Tibial nerve (tissue), 4 donors: ENCODE results near the gene EPHA6. TPM values are rescaled to one million over a fixed set of nuclear protein-coding genes. Genes with fewer than 3 reads are reported as not detected.

ENCODE experiments used
- DNase-seq, 2 donors: peaks; one replicate each; pipeline ENCODE4 v3.0.0-alpha.2; 2019; ENCODE audit warnings: low spot score in 2 of 2
- H3K27ac ChIP-seq, 4 donors: fragments of 200-600 bp; sonication (generic) in 3 of 4; one replicate each; pipeline ENCODE4 v1.5.1; 2017 to 2019; ENCODE audit warnings: mild to moderate bottlenecking in 1 of 4
- H3K27me3 ChIP-seq, 2 donors: fragments of 200-600 bp; sonication (generic) in 1 of 2; one replicate each; pipeline versions ENCODE4 v1.5.1 to v1.6.0; 2017 to 2019
- H3K36me3 ChIP-seq, 3 donors: fragments of 200-600 bp; sonication (generic); one replicate each; pipeline ENCODE4 v1.5.1; 2018 to 2019
- H3K4me1 ChIP-seq, 4 donors: fragments of 200-600 bp; sonication (generic) in 3 of 4; one replicate each; pipeline ENCODE4 v1.5.1; 2017 to 2019
- H3K4me3 ChIP-seq, 4 donors: fragments of 200-600 bp; sonication (generic) in 3 of 4; one replicate each; pipeline ENCODE4 v1.5.1; 2017 to 2019; ENCODE audit warnings: mild to moderate bottlenecking in 1 of 4, moderate library complexity in 1 of 4
- H3K9me3 ChIP-seq, 4 donors: fragments of 200-600 bp; sonication (generic) in 3 of 4; one replicate each; pipeline ENCODE4 v1.5.1; 2017 to 2019
- EP300 ChIP-seq, 2 donors: sonication (generic); formaldehyde crosslinking; IDR thresholded peaks; one replicate each; pipeline ENCODE4 v1.6.1; 2017; ENCODE audit warnings: antibody characterized with exemption in 2 of 2, mild to moderate bottlenecking in 1 of 2
- POLR2A ChIP-seq, 2 donors: fragments of 450-650 bp; IDR thresholded peaks; one replicate each; pipeline ENCODE4 v1.6.1; 2017; ENCODE audit warnings: antibody characterized with exemption in 2 of 2, mild to moderate bottlenecking in 2 of 2, moderate library complexity in 2 of 2
- WGBS, 2 donors: methylation state at CpG; one replicate each; pipeline ENCODE4 v1.1.5; 2018; 5-methylcytosine and 5-hydroxymethylcytosine counted together
- total RNA-seq, 4 donors: library from RNA; depleted of rRNA; stranded (reverse); fragments of >200 nt; gene quantifications; one replicate each; pipeline ENCODE4 v1.1.0, GENCODE V29; 2016
- TF ChIP-seq, protein P1 (sequence below), 5 experiments: fragments of 200-600 bp in 3 of 5; fragments of 450-650 bp in 2 of 5; sonication (generic) in 3 of 5; IDR thresholded peaks; one replicate each; pipeline ENCODE4 v1.5.1; 2016 to 2019; ENCODE audit warnings: antibody characterized with exemption in 5 of 5, mild to moderate bottlenecking in 3 of 5, moderate library complexity in 2 of 5

Gene EPHA6
- total RNA-seq, 4 donors from 2014 or later, result 0.30 to 1.3 (median 0.61) TPM

DNA sequence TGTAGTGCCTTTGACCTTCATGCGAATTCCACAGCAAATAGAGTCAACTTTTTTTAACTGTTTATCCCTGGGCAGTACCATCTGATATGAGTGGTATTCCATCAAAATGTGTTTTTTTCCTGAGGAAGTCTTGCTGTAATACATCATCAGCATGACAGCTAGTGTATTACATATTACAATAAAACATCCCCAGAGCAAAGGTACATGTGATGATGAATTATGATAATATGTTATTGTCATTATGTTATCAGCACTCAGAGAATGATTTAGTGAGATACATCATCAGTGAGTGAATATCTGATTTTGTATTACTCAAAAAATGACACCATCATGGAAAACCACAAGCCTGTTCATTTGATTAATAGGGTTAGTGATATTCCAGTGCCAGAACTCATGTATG is 880.5 kb downstream of the EPHA6 start:
- H3K36me3 ChIP-seq, result no peaks in the 10 kb centered on the region
- no peaks in the 10 kb centered on the region for H3K9me3 ChIP-seq
- 86 to 92% methylated on average over 1 of the region's 1 CpG for WGBS, 2 donors
- no peak for TF ChIP-seq EP300 (IDR thresholded peaks at IDR 0.05)
- TF ChIP-seq, protein P1, sequence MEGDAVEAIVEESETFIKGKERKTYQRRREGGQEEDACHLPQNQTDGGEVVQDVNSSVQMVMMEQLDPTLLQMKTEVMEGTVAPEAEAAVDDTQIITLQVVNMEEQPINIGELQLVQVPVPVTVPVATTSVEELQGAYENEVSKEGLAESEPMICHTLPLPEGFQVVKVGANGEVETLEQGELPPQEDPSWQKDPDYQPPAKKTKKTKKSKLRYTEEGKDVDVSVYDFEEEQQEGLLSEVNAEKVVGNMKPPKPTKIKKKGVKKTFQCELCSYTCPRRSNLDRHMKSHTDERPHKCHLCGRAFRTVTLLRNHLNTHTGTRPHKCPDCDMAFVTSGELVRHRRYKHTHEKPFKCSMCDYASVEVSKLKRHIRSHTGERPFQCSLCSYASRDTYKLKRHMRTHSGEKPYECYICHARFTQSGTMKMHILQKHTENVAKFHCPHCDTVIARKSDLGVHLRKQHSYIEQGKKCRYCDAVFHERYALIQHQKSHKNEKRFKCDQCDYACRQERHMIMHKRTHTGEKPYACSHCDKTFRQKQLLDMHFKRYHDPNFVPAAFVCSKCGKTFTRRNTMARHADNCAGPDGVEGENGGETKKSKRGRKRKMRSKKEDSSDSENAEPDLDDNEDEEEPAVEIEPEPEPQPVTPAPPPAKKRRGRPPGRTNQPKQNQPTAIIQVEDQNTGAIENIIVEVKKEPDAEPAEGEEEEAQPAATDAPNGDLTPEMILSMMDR (IDR thresholded peaks at IDR 0.05), result no peak
- no peak for TF ChIP-seq POLR2A (IDR thresholded peaks at IDR 0.05)
- no peak overlapping the region for H3K4me3 ChIP-seq
- no peaks in the 10 kb centered on the region for H3K4me1 ChIP-seq
- no peak overlapping the region for H3K27ac ChIP-seq
- no peak for DNase-seq
- H3K27me3 ChIP-seq, result no peaks in the 10 kb centered on the region

DNA sequence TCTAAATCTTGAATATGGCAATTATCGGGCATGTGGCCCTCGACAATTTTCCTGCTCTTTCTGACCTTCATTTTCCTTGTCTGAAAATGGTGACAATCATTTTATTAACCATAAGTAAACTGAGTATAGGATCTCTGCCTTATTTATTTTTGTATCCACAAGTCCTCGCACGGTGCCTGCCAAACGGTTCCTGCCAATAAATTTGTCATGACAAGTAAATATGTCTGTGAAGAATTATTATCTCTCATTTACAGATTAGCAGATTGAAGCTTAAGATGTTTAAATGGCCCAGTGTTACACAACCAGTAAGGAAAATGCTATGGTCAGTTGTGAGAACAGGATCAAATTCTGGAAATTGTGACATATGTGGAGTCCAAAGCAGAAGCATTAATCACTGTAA is 884.3 kb downstream of the EPHA6 start:
- H3K4me1 ChIP-seq, result no peaks in the 10 kb centered on the region
- WGBS, 2 donors, result 44 to 54% methylated on average over 5 of the region's 5 CpGs
- no peak overlapping the region for H3K27ac ChIP-seq
- H3K36me3 ChIP-seq, result no peaks in the 10 kb centered on the region
- no peak overlapping the region for H3K4me3 ChIP-seq
- TF ChIP-seq, protein P1 (IDR thresholded peaks at IDR 0.05), result no peak
- TF ChIP-seq POLR2A (IDR thresholded peaks at IDR 0.05) (no peak), EP300 (IDR thresholded peaks at IDR 0.05) (no peak)
- H3K27me3 ChIP-seq, result no peaks in the 10 kb centered on the region
- no peak for DNase-seq
- no peaks in the 10 kb centered on the region for H3K9me3 ChIP-seq

DNA sequence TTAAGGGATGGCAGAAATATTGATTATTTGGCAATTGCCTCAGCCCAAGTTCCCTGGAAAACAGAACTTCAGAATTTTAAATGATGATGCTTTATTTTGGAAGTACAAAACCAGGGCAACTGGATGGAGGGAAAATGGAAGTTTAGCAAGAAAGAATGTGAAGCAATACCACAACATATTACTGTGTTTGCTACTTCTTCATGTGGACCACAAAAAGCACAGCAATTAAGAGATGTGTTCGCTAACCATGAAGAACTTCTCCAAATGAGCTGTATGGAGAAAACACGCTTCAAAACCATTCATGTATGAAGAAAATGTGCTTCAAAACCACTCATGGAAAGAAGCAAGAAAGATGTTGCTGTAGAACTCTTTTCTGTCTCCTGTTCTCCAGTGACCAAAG is 885.5 kb downstream of the EPHA6 start:
- 97 to 100% methylated on average over 2 of the region's 2 CpGs for WGBS, 2 donors
- Histone ChIP-seq H3K27ac (no peak overlapping the region), H3K27me3 (no peaks in the 10 kb centered on the region), H3K9me3 (no peaks in the 10 kb centered on the region), H3K36me3 (no peaks in the 10 kb centered on the region), H3K4me3 (no peak overlapping the region), H3K4me1 (no peaks in the 10 kb centered on the region)
- TF ChIP-seq EP300 (IDR thresholded peaks at IDR 0.05) (no peak), POLR2A (IDR thresholded peaks at IDR 0.05) (no peak)
- TF ChIP-seq, protein P1 (IDR thresholded peaks at IDR 0.05), result no peak
- DNase-seq, result no peak

DNA sequence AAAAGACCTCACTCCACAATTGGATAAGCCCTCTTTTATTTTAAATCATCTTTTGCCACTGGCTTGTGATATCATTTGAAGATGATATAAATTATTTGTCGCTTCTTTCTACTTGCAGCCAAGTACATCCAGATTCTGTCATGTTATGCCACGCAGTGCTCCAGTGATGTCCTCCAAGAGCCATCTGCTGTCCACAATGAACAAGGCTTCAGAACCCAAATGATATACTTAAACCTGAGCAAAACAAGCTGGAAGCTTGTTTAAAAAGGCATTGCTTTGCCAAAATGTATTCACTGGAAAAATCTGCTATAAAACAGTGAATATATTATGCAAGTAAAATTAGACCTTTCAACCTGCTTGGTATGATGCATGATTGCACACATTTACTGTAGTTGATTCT is 891.4 kb downstream of the EPHA6 start:
- no peaks in the 10 kb centered on the region for H3K36me3 ChIP-seq
- no peak overlapping the region for H3K4me3 ChIP-seq
- no peaks in the 10 kb centered on the region for H3K4me1 ChIP-seq
- no peaks in the 10 kb centered on the region for H3K9me3 ChIP-seq
- DNase-seq, result no peak
- no peaks in the 10 kb centered on the region for H3K27me3 ChIP-seq
- no peak overlapping the region for H3K27ac ChIP-seq
- TF ChIP-seq EP300 (IDR thresholded peaks at IDR 0.05), result no peak
- TF ChIP-seq, protein P1 (IDR thresholded peaks at IDR 0.05), result no peak
- 80 to 89% methylated on average over 2 of the region's 2 CpGs for WGBS, 2 donors

DNA sequence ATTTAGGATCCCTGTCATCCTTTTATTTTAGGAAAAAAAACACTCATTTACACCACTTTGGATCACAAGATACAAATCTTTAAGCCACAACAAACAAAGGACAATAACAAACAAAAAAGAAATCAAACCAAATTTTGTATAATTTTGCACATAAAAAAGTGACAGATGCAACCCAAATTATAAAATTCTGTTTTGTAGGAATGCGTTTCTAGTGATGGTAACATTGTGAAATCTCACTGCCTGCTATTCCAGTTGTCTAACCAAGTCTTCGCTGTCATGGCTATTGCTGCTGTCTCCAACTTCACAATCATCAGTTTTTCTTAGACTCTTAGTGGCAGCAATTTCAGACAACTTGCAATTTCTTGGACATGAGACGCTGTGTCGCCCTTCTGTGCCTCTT is 891.8 kb downstream of the EPHA6 start:
- no peaks in the 10 kb centered on the region for H3K9me3 ChIP-seq
- H3K36me3 ChIP-seq, result no peaks in the 10 kb centered on the region
- TF ChIP-seq, protein P1 (IDR thresholded peaks at IDR 0.05), result no peak
- no peak for TF ChIP-seq EP300 (IDR thresholded peaks at IDR 0.05)
- no peak for TF ChIP-seq POLR2A (IDR thresholded peaks at IDR 0.05)
- 84 to 92% methylated on average over 4 of the region's 4 CpGs for WGBS, 2 donors
- no peak overlapping the region for H3K4me3 ChIP-seq
- H3K4me1 ChIP-seq, result no peaks in the 10 kb centered on the region
- H3K27me3 ChIP-seq, result no peaks in the 10 kb centered on the region
- no peak for DNase-seq
- H3K27ac ChIP-seq, result no peak overlapping the region
